SK-N-MC (cell line): ENCODE results near the gene KDM4B.

ENCODE experiments used
- EZH2 ChIP-seq: fragments of 200-600 bp; sonication (generic); IDR thresholded peaks from one replicate; pipeline ENCODE4 v1.6.1; 2017; ENCODE audit warnings: antibody characterized with exemption
- FOXP2 ChIP-seq: optimal IDR thresholded peaks from 2 replicates; pipeline ENCODE3; 2011; ENCODE audit warnings: mild to moderate bottlenecking, moderate library complexity; ENCODE audit not compliant: insufficient read depth; ENCODE audit errors: extremely low read length, control extremely low read depth
- POLR2AphosphoS5 ChIP-seq: IDR thresholded peaks from 2 replicates; pipeline ENCODE4 v1.6.1; 2012; ENCODE audit warnings: mild to moderate bottlenecking, low read depth, low read length, borderline replicate concordance

GRCh38 chr19:4962085-4962619, 6.8 kb upstream of the KDM4B start:
- no peak for TF ChIP-seq EZH2
- TF ChIP-seq POLR2AphosphoS5, result no peak
- no peak for TF ChIP-seq FOXP2
